H1 (cell line): Measurements from ENCODE around the gene GUCY2C. TPM values are rescaled to one million over a fixed set of nuclear protein-coding genes. Genes with fewer than 3 reads are reported as not detected.

Source experiments
- CTCF ChIA-PET: fragments of 300-600 bp; sonication (Branson Sonifier 250); formaldehyde crosslinking; loops from one replicate; lab custom pipeline; 2021; ENCODE audit not compliant: partially characterized antibody; lab: Charles Lee
- POLR2A ChIA-PET: fragments of 300-600 bp; sonication (Branson Sonifier 250); formaldehyde crosslinking; loops from one replicate; lab custom pipeline; 2021; ENCODE audit warnings: inconsistent platforms; ENCODE audit not compliant: partially characterized antibody; lab: Charles Lee
- DNase-seq, 2 experiments: peaks; one replicate each; pipeline versions ENCODE4 v3.0.0 to v3.0.0-alpha.2; 2010 to 2022; ENCODE audit warnings: low spot score in 2 of 2, low read depth in 1 of 2, mixed read lengths in 1 of 2
- FAIRE-seq: peaks from 2 replicates; lab custom pipeline; 2011; peaks lifted over from hg19 to GRCh38; lab: Jason Lieb, UNC
- H2AFZ ChIP-seq: 2 replicates; pipeline ENCODE4 v1.8.1; 2012; ENCODE audit warnings: low read length, inconsistent platforms
- H2AK5ac ChIP-seq: 2 replicates; pipeline ENCODE4 v1.6.1; 2013; ENCODE audit warnings: low read depth, low read length
- H2BK120ac ChIP-seq: replicated peaks from 2 replicates; pipeline ENCODE3; 2013; ENCODE audit warnings: low read depth, low read length, inconsistent platforms
- H2BK12ac ChIP-seq: 2 replicates; pipeline ENCODE4 v1.6.1; 2013; ENCODE audit warnings: low read depth, low read length
- H2BK15ac ChIP-seq: 2 replicates; pipeline ENCODE4 v1.6.1; 2013; ENCODE audit warnings: low read length
- H2BK20ac ChIP-seq: 2 replicates; pipeline ENCODE4 v1.6.1; 2013; ENCODE audit warnings: low read length
- H2BK5ac ChIP-seq: 2 replicates; pipeline ENCODE4 v1.6.1; 2013; ENCODE audit warnings: low read depth, low read length
- H3K14ac ChIP-seq: 2 replicates; pipeline ENCODE4 v1.6.1; 2013; ENCODE audit warnings: inconsistent platforms; ENCODE audit not compliant: insufficient read length
- H3K18ac ChIP-seq: 2 replicates; pipeline ENCODE4 v1.6.1; 2013; ENCODE audit warnings: low read length; ENCODE audit errors: extremely low read depth
- H3K23ac ChIP-seq: 2 replicates; pipeline ENCODE4 v1.6.1; 2013; ENCODE audit warnings: inconsistent platforms; ENCODE audit not compliant: insufficient read length
- H3K23me2 ChIP-seq: 2 replicates; pipeline ENCODE4 v1.6.1; 2013; ENCODE audit warnings: low read depth, low read length
- H3K27ac ChIP-seq: 2 replicates; pipeline ENCODE4 v1.6.1; 2011; ENCODE audit warnings: low read depth, low read length, inconsistent platforms
- H3K27me3 ChIP-seq, 4 experiments: replicated peaks in 1 of 4; 1 replicate in 1 of 4; 2 replicates in 3 of 4; pipeline versions ENCODE4 v1.6.1 to v1.8.1; 2011 to 2013; ENCODE audit warnings: low read length in 3 of 4, mild to moderate bottlenecking in 3 of 4, inconsistent platforms in 2 of 4, mixed read lengths in 2 of 4, moderate library complexity in 1 of 4; ENCODE audit not compliant: control insufficient read depth in 3 of 4, insufficient read depth in 3 of 4; ENCODE audit errors: extremely low read depth in 1 of 4
- H3K36me3 ChIP-seq, 4 experiments: 2 replicates each; pipeline versions ENCODE4 v1.6.1 to v1.8.1; 2011 to 2013; ENCODE audit warnings: mild to moderate bottlenecking in 4 of 4, low read length in 3 of 4, moderate library complexity in 2 of 4, control low read depth in 1 of 4, inconsistent platforms in 1 of 4; ENCODE audit not compliant: insufficient read depth in 4 of 4, control insufficient read depth in 2 of 4
- H3K4ac ChIP-seq: replicated peaks from 2 replicates; pipeline ENCODE3; 2013; ENCODE audit warnings: low read length, low read depth, mixed read lengths, inconsistent platforms; ENCODE audit not compliant: insufficient read length
- H3K4me1 ChIP-seq, 4 experiments: replicated peaks in 1 of 4; 1 replicate in 1 of 4; 2 replicates in 3 of 4; pipeline versions ENCODE4 v1.6.1 to v1.8.1; 2011 to 2013; ENCODE audit warnings: low read length in 3 of 4, inconsistent platforms in 2 of 4, mixed read lengths in 1 of 4; ENCODE audit not compliant: insufficient read depth in 4 of 4, control insufficient read depth in 3 of 4
- H3K4me2 ChIP-seq, 2 experiments: 2 replicates each; pipeline versions ENCODE4 v1.6.1 to v1.8.1; 2011 to 2013; ENCODE audit warnings: low read depth in 2 of 2, low read length in 2 of 2, control low read depth in 1 of 2, inconsistent platforms in 1 of 2, mild to moderate bottlenecking in 1 of 2; ENCODE audit not compliant: insufficient read depth in 1 of 2
- H3K4me3 ChIP-seq, 4 experiments: fragments of 200-600, 300-600 bp in 1 of 4; sonication (generic), shearing (Covaris generic), sonication (Bioruptor Twin) in 1 of 4; 2 replicates each; pipeline versions ENCODE4 v1.5.1 to v1.8.1; 2011 to 2016; ENCODE audit warnings: low read length in 4 of 4, low read depth in 3 of 4, control low read depth in 2 of 4, inconsistent platforms in 2 of 4, mild to moderate bottlenecking in 2 of 4, mixed read lengths in 1 of 4, moderate library complexity in 1 of 4; ENCODE audit not compliant: insufficient read depth in 2 of 4; ENCODE audit errors: extremely low read depth in 1 of 4
- H3K56ac ChIP-seq: replicated peaks from 2 replicates; pipeline ENCODE3; 2013; ENCODE audit warnings: low read depth, mild to moderate bottlenecking, mixed read lengths, low read length, inconsistent platforms; ENCODE audit not compliant: insufficient read length
- H3K79me1 ChIP-seq: 2 replicates; pipeline ENCODE4 v1.6.1; 2013; ENCODE audit warnings: low read depth, low read length, control low read depth
- H3K79me2 ChIP-seq, 2 experiments: 2 replicates each; pipeline versions ENCODE4 v1.6.1 to v1.8.1; 2012 to 2013; ENCODE audit warnings: low read length in 2 of 2, mild to moderate bottlenecking in 2 of 2, inconsistent platforms in 1 of 2; ENCODE audit not compliant: insufficient read depth in 2 of 2, control insufficient read depth in 1 of 2
- H3K9ac ChIP-seq, 4 experiments: replicated peaks in 1 of 4; 1 replicate in 1 of 4; 2 replicates in 3 of 4; pipeline versions ENCODE4 v1.6.1 to v1.8.1; 2011 to 2013; ENCODE audit warnings: low read depth in 3 of 4, low read length in 3 of 4, control low read depth in 2 of 4, mild to moderate bottlenecking in 2 of 4, moderate library complexity in 2 of 4, inconsistent platforms in 1 of 4; ENCODE audit errors: extremely low read depth in 1 of 4
- H3K9me3 ChIP-seq, 2 experiments: 2 replicates each; pipeline versions ENCODE4 v1.6.1 to v1.8.1; 2012 to 2013; ENCODE audit warnings: mild to moderate bottlenecking in 2 of 2, moderate library complexity in 2 of 2, control low read depth in 1 of 2, inconsistent platforms in 1 of 2, low read depth in 1 of 2, low read length in 1 of 2, mixed read lengths in 1 of 2; ENCODE audit not compliant: insufficient read depth in 2 of 2
- H4K20me1 ChIP-seq, 2 experiments: replicated peaks in 1 of 2; 2 replicates each; pipeline versions ENCODE3 to v1.8.1; 2011 to 2013; ENCODE audit warnings: inconsistent platforms in 2 of 2, low read length in 2 of 2, mild to moderate bottlenecking in 1 of 2; ENCODE audit not compliant: insufficient read depth in 2 of 2, control insufficient read depth in 1 of 2
- H4K5ac ChIP-seq: 2 replicates; pipeline ENCODE4 v1.6.1; 2013; ENCODE audit warnings: low read length, low read depth, mixed read lengths, inconsistent platforms; ENCODE audit not compliant: insufficient read length
- H4K8ac ChIP-seq: 2 replicates; pipeline ENCODE4 v1.8.0; 2013; ENCODE audit warnings: mild to moderate bottlenecking, moderate library complexity, low read length, inconsistent platforms; ENCODE audit not compliant: insufficient read depth; ENCODE audit errors: extremely low read depth
- H4K91ac ChIP-seq: replicated peaks from 2 replicates; pipeline ENCODE3; 2013; ENCODE audit warnings: low read length, mixed read lengths, inconsistent platforms; ENCODE audit not compliant: insufficient read length
- ASH2L ChIP-seq: fragments of 200-600, 300-600 bp; sonication (generic); IDR thresholded peaks from one replicate; pipeline ENCODE4 v1.7.1; 2017; ENCODE audit warnings: low read length
- FOSL1 ChIP-seq: IDR thresholded peaks from 2 replicates; pipeline ENCODE4 v1.6.1; 2011; ENCODE audit warnings: mild to moderate bottlenecking, low read depth, low read length, moderate library complexity; ENCODE audit not compliant: insufficient read depth
- GABPA ChIP-seq: IDR thresholded peaks from 2 replicates; pipeline ENCODE4 v1.6.1; 2011; ENCODE audit warnings: mild to moderate bottlenecking, low read length, moderate library complexity, borderline replicate concordance; ENCODE audit not compliant: insufficient read depth
- HDAC2 ChIP-seq, 2 experiments: fragments of 300-600 bp in 1 of 2; sonication (generic) in 1 of 2; IDR thresholded peaks; 2 replicates each; pipeline ENCODE4 v1.6.1; 2011 to 2012; ENCODE audit warnings: low read depth in 2 of 2, low read length in 2 of 2, mild to moderate bottlenecking in 2 of 2, moderate library complexity in 2 of 2, borderline replicate concordance in 1 of 2, inconsistent platforms in 1 of 2
- HDAC6 ChIP-seq: IDR thresholded peaks from one replicate; pipeline ENCODE4 v1.7.1; 2012; ENCODE audit warnings: low read depth, mild to moderate bottlenecking, inconsistent platforms, low read length, moderate library complexity
- PHF8 ChIP-seq: fragments of 200-600 bp; sonication (generic); conservative IDR thresholded peaks from 2 replicates; pipeline ENCODE4 v1.7.1; 2012; ENCODE audit warnings: low read depth, mild to moderate bottlenecking, inconsistent platforms, low read length, moderate library complexity
- POLR2AphosphoS5 ChIP-seq: IDR thresholded peaks from 2 replicates; pipeline ENCODE4 v1.6.1; 2011; ENCODE audit warnings: low read depth, low read length
- RXRA ChIP-seq: IDR thresholded peaks from 2 replicates; pipeline ENCODE4 v1.6.1; 2011; ENCODE audit warnings: low read depth, mild to moderate bottlenecking, low read length, moderate library complexity; ENCODE audit not compliant: insufficient read depth
- SP4 ChIP-seq: IDR thresholded peaks from 2 replicates; pipeline ENCODE4 v1.6.1; 2012; ENCODE audit warnings: low read length, inconsistent platforms
- TEAD4 ChIP-seq: IDR thresholded peaks from 2 replicates; pipeline ENCODE4 v1.6.1; 2012; ENCODE audit warnings: low read depth, low read length, inconsistent platforms, mixed read lengths
- WGBS, 2 experiments: shearing (Covaris generic) in 1 of 2; methylation state at CpG; one replicate each; pipeline versions ENCODE4 v1.1.6 to v1.1.7; 2013 to 2015; ENCODE audit warnings: low lambda C conversion rate in 2 of 2, mixed read lengths in 2 of 2, inconsistent platforms in 1 of 2, low coverage in 1 of 2, missing lambda C conversion rate in 1 of 2; ENCODE audit not compliant: insufficient replicate concordance in 2 of 2, insufficient coverage in 1 of 2, insufficient read length in 1 of 2; ENCODE audit errors: extremely low coverage in 1 of 2, missing lambda C conversion rate in 1 of 2; 5-methylcytosine and 5-hydroxymethylcytosine counted together
- polyA plus RNA-seq, 7 experiments: library from polyadenylated mRNA; depleted of rRNA in 3 of 7; stranded (reverse) in 5 of 7; unstranded in 2 of 7; fragments of >200 nt in 5 of 7; fragments of 200-250 nt in 2 of 7; gene quantifications; 1 replicate in 5 of 7; 2 replicates in 1 of 7; 4 replicates in 1 of 7; pipeline versions ENCODE4 v1.2.1 to v1.2.3, GENCODE V29; 2011 to 2013; ENCODE audit warnings: missing spikeins in 2 of 7, mixed read lengths in 2 of 7
- total RNA-seq: library from RNA; stranded (reverse); fragmentation: NEBNext Ultra II Directional; extraction: Animal tissue kit (Norgen Biotek cat#: 25700); gene quantifications from 2 replicates; pipeline ENCODE4 v1.2.1, GENCODE V29; 2021
- TF ChIP-seq, protein P1 (sequence below): IDR thresholded peaks from 2 replicates; pipeline ENCODE4 v1.6.1; 2012; ENCODE audit warnings: low read length, inconsistent platforms

Gene GUCY2C
- total and polyA plus RNA-seq, 2 of the 8 experiments (the other 6 are each of a cell fraction or from before 2014, with no cell fraction given), result 1.9 to 3.2 TPM

DNA sequence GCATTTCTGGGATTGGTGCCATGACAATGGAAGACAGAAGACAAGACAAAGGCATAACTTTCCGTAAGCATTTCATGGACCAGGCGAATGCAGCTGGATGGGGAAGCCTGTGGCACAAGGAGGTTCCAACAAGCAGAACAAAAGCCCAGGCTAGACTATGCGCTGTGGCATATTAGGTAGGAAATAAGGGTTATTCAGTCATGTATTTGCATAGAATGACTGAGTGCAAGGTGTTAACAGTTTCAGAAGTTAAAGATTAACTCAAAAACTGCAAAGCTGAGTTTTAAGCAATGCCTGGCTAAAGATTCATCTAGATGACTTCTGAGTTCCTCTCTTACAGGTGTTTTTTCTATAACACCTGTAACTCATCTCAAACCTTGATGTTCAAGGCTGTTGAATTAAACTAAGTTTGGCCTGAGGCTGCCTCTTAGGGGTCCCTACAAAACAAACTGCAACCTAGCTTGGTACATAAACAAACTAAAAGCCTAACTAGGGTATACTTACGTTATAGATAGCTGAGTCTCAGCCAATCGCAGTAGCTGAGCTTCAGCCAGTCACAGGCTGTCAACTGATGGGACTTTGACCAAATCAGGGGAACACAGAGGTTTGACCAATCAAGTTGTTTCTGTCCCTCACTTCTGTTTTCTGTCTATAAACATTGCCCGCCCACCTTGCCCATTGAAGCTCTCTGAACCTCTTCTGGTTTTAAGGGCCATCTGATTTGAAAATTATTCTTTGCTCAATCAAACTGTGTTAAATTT, 76.5 kb downstream of the GUCY2C start:
- H3K56ac ChIP-seq, result no peak overlapping the region
- no peaks in the 10 kb centered on the region for H3K79me2 ChIP-seq
- ChIA-PET CTCF (interaction anchor here (0.7 to 4.0 kb wide), 19 partner anchors 8 to 394 kb away, joined by 3 to 32 read pairs (median 4); partner anchors contain the start of gene WBP11), POLR2A (interaction anchor here (1.0 to 1.6 kb wide), 2 partner anchors 55 to 150 kb away, joined by 3 to 7 read pairs; a partner anchor contains a TSS)
- no peak overlapping the region for H3K18ac ChIP-seq
- whole genome bisulfite sequencing, 2 experiments, result 88% methylated on average over 6 of the region's 6 CpGs; no CpG with 5 or more reads in 1 of the 2 experiments
- no peak overlapping the region for H3K27ac ChIP-seq
- H3K27me3 ChIP-seq, result peaks cover 0 to 2% (median 0%) of the 10 kb centered on the region in 4 experiments; a peak in 1 of 7 replicates
- no peak overlapping the region for H3K9ac ChIP-seq
- no peak overlapping the region for H3K4ac ChIP-seq
- no peak overlapping the region for H2BK5ac ChIP-seq
- DNase-seq, result no peak
- no peak overlapping the region for H2BK120ac ChIP-seq
- no peak overlapping the region for H4K8ac ChIP-seq
- H2BK12ac ChIP-seq, result no peak overlapping the region
- no peak overlapping the region for H3K4me2 ChIP-seq
- H3K4me1 ChIP-seq, result no peaks in the 10 kb centered on the region
- no peak for FAIRE-seq
- no peaks in the 10 kb centered on the region for H4K20me1 ChIP-seq
- H3K4me3 ChIP-seq, result no peak overlapping the region
- H2AFZ ChIP-seq, result no peak overlapping the region
- no peaks in the 10 kb centered on the region for H3K79me1 ChIP-seq
- no peak overlapping the region for H4K91ac ChIP-seq
- no peaks in the 10 kb centered on the region for H3K9me3 ChIP-seq
- H4K5ac ChIP-seq, result no peak overlapping the region
- no peak overlapping the region for H2BK20ac ChIP-seq
- no peak overlapping the region for H2BK15ac ChIP-seq
- no peak overlapping the region for H3K14ac ChIP-seq
- H3K23ac ChIP-seq, result no peak overlapping the region
- H3K36me3 ChIP-seq, result no peaks in the 10 kb centered on the region
- no peak overlapping the region for H2AK5ac ChIP-seq
- H3K23me2 ChIP-seq, result no peaks in the 10 kb centered on the region
- no peak for TF ChIP-seq PHF8
- no peak for TF ChIP-seq POLR2AphosphoS5
- TF ChIP-seq ASH2L, result no peak
- TF ChIP-seq FOSL1, result no peak
- no peak for TF ChIP-seq TEAD4
- no peak for TF ChIP-seq RXRA
- no peak for TF ChIP-seq GABPA
- TF ChIP-seq SP4, result no peak
- TF ChIP-seq HDAC6, result no peak
- TF ChIP-seq, protein P1, sequence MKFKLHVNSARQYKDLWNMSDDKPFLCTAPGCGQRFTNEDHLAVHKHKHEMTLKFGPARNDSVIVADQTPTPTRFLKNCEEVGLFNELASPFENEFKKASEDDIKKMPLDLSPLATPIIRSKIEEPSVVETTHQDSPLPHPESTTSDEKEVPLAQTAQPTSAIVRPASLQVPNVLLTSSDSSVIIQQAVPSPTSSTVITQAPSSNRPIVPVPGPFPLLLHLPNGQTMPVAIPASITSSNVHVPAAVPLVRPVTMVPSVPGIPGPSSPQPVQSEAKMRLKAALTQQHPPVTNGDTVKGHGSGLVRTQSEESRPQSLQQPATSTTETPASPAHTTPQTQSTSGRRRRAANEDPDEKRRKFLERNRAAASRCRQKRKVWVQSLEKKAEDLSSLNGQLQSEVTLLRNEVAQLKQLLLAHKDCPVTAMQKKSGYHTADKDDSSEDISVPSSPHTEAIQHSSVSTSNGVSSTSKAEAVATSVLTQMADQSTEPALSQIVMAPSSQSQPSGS, result no peak
- TF ChIP-seq HDAC2 (IDR thresholded peaks at IDR 0.05; ENCODE audit: borderline replicate concordance in 1 of 2, low read depth in 2 of 2, low read length in 2 of 2), result no peak
